Astrocyte of the spinal cord (primary cell): ENCODE results near the gene ARL9.

ENCODE experiments used
- DNase-seq: peaks from one replicate; pipeline ENCODE4 v3.0.0; 2011; ENCODE audit warnings: low read depth, low spot score
- H3K4me3 ChIP-seq: 2 replicates; pipeline ENCODE4 v1.5.1; 2011; ENCODE audit warnings: low read depth, mild to moderate bottlenecking, low read length, moderate library complexity
- in situ Hi-C: cut with HindIII; loops from 2 replicates; pipeline ENCODE4 v1.10.0; 2017; ENCODE audit warnings: low sequenced_read_pairs
- TF ChIP-seq, protein P1 (sequence below): IDR thresholded peaks from 2 replicates; pipeline ENCODE4 v1.5.1; 2012; ENCODE audit warnings: low read depth, mild to moderate bottlenecking, low read length, inconsistent platforms

The ARL9 gene

DNA sequence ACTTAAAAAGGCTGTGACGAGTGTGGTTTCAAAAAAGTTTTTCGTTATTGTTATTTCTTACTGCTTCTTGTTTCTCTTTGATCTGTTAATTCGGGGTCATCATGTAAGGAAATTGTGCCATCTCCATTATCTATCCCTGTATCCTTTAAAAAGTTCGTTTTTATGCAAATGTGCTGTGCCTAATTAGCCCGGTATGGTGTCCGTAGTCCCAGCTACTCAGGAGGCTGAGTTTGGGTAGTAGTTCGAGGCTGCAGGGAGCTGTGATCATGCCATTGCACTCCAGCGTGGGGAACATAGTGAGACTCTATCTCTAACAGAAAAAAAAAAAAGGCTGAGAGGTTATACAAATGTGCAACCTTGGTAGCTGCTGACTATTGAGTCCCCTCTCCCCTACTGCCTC is 45.1 kb downstream of the ARL9 start:
- no peak for DNase-seq
- in situ Hi-C loops, result no loop called here
- H3K4me3 ChIP-seq, result no peak overlapping the region
- TF ChIP-seq, protein P1, sequence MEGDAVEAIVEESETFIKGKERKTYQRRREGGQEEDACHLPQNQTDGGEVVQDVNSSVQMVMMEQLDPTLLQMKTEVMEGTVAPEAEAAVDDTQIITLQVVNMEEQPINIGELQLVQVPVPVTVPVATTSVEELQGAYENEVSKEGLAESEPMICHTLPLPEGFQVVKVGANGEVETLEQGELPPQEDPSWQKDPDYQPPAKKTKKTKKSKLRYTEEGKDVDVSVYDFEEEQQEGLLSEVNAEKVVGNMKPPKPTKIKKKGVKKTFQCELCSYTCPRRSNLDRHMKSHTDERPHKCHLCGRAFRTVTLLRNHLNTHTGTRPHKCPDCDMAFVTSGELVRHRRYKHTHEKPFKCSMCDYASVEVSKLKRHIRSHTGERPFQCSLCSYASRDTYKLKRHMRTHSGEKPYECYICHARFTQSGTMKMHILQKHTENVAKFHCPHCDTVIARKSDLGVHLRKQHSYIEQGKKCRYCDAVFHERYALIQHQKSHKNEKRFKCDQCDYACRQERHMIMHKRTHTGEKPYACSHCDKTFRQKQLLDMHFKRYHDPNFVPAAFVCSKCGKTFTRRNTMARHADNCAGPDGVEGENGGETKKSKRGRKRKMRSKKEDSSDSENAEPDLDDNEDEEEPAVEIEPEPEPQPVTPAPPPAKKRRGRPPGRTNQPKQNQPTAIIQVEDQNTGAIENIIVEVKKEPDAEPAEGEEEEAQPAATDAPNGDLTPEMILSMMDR, result no peak

DNA sequence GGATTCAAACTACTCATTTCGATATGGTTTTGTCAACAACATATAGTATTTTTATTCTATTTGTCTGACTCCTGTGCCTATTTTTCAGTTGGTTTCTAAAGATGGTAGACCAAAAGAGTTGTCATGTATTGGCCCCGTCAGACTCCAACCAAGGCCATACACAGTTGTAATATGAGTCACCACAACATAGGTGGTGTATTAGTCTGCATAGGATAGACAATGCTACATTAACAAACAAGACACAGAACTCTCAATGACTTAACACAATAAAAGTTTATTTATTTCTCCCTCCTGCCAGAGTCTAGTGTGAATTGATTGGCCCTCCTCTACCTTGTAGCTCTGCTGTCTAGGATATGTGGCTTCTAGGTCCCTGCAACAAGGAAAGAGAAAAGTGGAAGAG is 45.9 kb downstream of the ARL9 start:
- TF ChIP-seq, protein P1, result no peak
- H3K4me3 ChIP-seq, result no peak overlapping the region
- DNase-seq, result no peak
- in situ Hi-C loops, result no loop called here

DNA sequence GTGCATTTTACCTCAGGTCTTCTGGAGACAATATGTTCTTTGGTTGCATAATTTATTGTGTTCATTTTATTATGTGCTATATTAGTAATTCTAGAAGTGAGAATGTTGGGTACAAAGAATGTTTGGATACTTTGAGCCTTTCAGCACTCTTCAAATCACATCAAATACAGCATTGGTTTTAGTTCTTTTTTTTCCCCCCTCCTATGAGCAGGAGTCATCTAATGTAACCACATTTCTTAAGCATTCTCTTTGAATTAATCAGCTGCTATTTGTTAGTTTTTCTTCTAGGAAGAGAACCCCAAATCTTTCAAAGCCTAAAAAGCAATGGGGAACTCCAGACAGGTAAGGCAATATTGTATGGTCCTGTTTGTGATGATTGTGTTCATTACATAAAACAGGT is 46.7 kb downstream of the ARL9 start:
- peak; percentile 1 for DNase-seq
- no peak overlapping the region for H3K4me3 ChIP-seq
- TF ChIP-seq, protein P1, result no peak
- in situ Hi-C loops, result no loop called here

DNA sequence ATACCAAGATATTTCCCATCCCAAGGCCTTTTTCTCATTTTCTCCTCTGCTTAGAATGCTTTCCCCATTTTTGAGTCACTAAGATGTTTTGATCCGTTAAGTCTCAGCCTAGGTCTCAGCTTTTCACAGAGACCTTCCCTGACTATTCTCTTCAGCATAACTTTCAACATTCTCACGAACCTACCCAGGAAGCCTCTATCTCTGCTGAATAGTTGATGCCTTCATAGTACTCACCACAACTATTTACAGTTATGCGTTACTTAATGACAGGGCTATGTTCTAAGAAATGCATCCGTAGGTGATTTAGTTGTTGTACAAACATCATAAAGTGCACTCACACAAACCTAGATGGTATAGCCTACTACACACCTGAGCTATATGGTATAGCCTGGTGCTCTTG is 64.5 kb downstream of the ARL9 start:
- no peak overlapping the region for H3K4me3 ChIP-seq
- TF ChIP-seq, protein P1, result no peak
- in situ Hi-C loops, result no loop called here
- DNase-seq, result peak; percentile 18
